ENCODE results near the gene THAP9. TPM values are rescaled to one million over a fixed set of nuclear protein-coding genes. Genes with fewer than 3 reads are reported as not detected.

THAP9 gene
- total RNA-seq, 1 experiment from 2014 or later = 3.2 TPM

GRCh38 chr4:82968972-82969371, 68.4 kb downstream of the THAP9 start:
- Histone ChIP-seq H3F3A (ENCODE audit: low read length, unreplicated experiment) (no peaks in the 10 kb centered on the region), H3K9ac (ENCODE audit: low read length) (no peak overlapping the region), H3K9me3 (ENCODE audit: low read length) (no peaks in the 10 kb centered on the region), H3K27ac (ENCODE audit: low read length) (no peak overlapping the region), H3K27me3 (ENCODE audit: low read length) (no peaks in the 10 kb centered on the region), H3K79me2 (ENCODE audit: low read length) (no peaks in the 10 kb centered on the region), H2AFZ (ENCODE audit: low read length) (no peak overlapping the region), H3K4me2 (ENCODE audit: low read length) (no peak overlapping the region), H3K4me1 (ENCODE audit: insufficient read depth, low read length) (no peaks in the 10 kb centered on the region), H3K4me3 (ENCODE audit: low read length) (no peak overlapping the region), H3K9me2 (replicated peaks; ENCODE audit: low read length) (no peaks in the 10 kb centered on the region), H4K20me1 (ENCODE audit: low read length) (no peaks in the 10 kb centered on the region), H3K36me3 (ENCODE audit: low read depth, low read length) (peaks cover 7% of the 10 kb centered on the region)
- no peak for TF ChIP-seq CTCF (conservative IDR thresholded peaks at IDR 0.05; ENCODE audit: low read depth, low read length)
- no peak for TF ChIP-seq EZH2 (IDR thresholded peaks at IDR 0.05; ENCODE audit: low read length, unreplicated experiment)
- TF ChIP-seq EZH2phosphoT487 (IDR thresholded peaks at IDR 0.05; ENCODE audit: borderline replicate concordance, low read length) = no peak
- ATAC-seq (no peak), DNase-seq (no peak)
- intact Hi-C loops (cut with micrococcal nuclease) = no loop called here
- no TSS peak for BruUV-seq (replicated peaks)
- ChIA-PET CTCF (no interaction called here), POLR2A (ENCODE audit: unreplicated experiment) (no interaction called here)

GRCh38 chr4:82969414-82969813, 68.9 kb downstream of the THAP9 start:
- Histone ChIP-seq H3K36me3 (ENCODE audit: low read depth, low read length) (peaks cover 7% of the 10 kb centered on the region), H2AFZ (ENCODE audit: low read length) (no peak overlapping the region), H3K9me3 (ENCODE audit: low read length) (no peaks in the 10 kb centered on the region), H3K79me2 (ENCODE audit: low read length) (no peaks in the 10 kb centered on the region), H3K9me2 (replicated peaks; ENCODE audit: low read length) (no peaks in the 10 kb centered on the region), H3K4me2 (ENCODE audit: low read length) (no peak overlapping the region), H3K4me1 (ENCODE audit: insufficient read depth, low read length) (no peaks in the 10 kb centered on the region), H3K9ac (ENCODE audit: low read length) (no peak overlapping the region), H3F3A (ENCODE audit: low read length, unreplicated experiment) (no peaks in the 10 kb centered on the region), H4K20me1 (ENCODE audit: low read length) (no peaks in the 10 kb centered on the region), H3K27ac (ENCODE audit: low read length) (no peak overlapping the region), H3K27me3 (ENCODE audit: low read length) (no peaks in the 10 kb centered on the region), H3K4me3 (ENCODE audit: low read length) (no peak overlapping the region)
- BruUV-seq (replicated peaks) = no TSS peak
- intact Hi-C loops (cut with micrococcal nuclease) = no loop called here
- ChIA-PET POLR2A (ENCODE audit: unreplicated experiment) (no interaction called here), CTCF (no interaction called here)
- TF ChIP-seq CTCF (conservative IDR thresholded peaks at IDR 0.05; ENCODE audit: low read depth, low read length) = no peak
- ATAC-seq (no peak), DNase-seq (no peak)

Other genes starting within 250 kb of the THAP9 start
- 3.4 and 3.8 TPM in 2 replicates for gene SCD5, start 101.9 kb upstream of the THAP9 start, total RNA-seq (2014; rRNA removed)
- 47.4 and 77.1 TPM in 2 replicates for gene SEC31A, start 9.6 kb upstream of the THAP9 start, total RNA-seq (2014; rRNA removed)
- gene LIN54, start 110.1 kb downstream of the THAP9 start, total RNA-seq (2014; rRNA removed) = 12.7 and 15.9 TPM in 2 replicates
- gene COPS4, start 134.4 kb downstream of the THAP9 start, total RNA-seq (2014; rRNA removed) = 49.5 and 58.3 TPM in 2 replicates
- 1.6 and 3.7 TPM in 2 replicates for gene PLAC8, start 214.0 kb downstream of the THAP9 start, total RNA-seq (2014; rRNA removed)

Data from PC-3 (cell line).